NCI-H2196 (cell line): ENCODE measurements around the gene CRKL.
"Not testable (repeated sequence)": the region's sequence is repeated elsewhere in the genome, so short reads cannot be mapped to it uniquely, and the experiment has no call there.

Experiments used
- DNase-seq: peaks from one replicate; lab custom pipeline; 2025; ENCODE audit not compliant: unreplicated experiment; lab: John Stamatoyannopoulos, UW

The CRKL gene

GRCh38 chr22:20901093-20902033, 15.8 kb upstream of the CRKL start:
- DNase-seq = not testable (repeated sequence)

GRCh38 chr22:20903093-20903492, 14.1 kb upstream of the CRKL start:
- no peak for DNase-seq

- DNase-seq = no peak
Observed at GRCh38 chr22:20904008-20904979, 12.9 kb upstream of the CRKL start.

GRCh38 chr22:20904980-20905355, 12.2 kb upstream of the CRKL start:
- DNase-seq = no peak

- DNase-seq = no peak
Observed at GRCh38 chr22:20905415-20906386, 11.5 kb upstream of the CRKL start.

GRCh38 chr22:20906387-20906767, 10.8 kb upstream of the CRKL start:
- DNase-seq = no peak

GRCh38 chr22:20908717-20909116, 8.5 kb upstream of the CRKL start:
- DNase-seq = not testable (repeated sequence)

GRCh38 chr22:20909543-20910303, 7.5 kb upstream of the CRKL start:
- DNase-seq = no peak

- no peak for DNase-seq
Observed at GRCh38 chr22:20912494-20912893, 4.7 kb upstream of the CRKL start.

GRCh38 chr22:20918663-20919218, 1.5 kb downstream of the CRKL start:
- DNase-seq = no peak

GRCh38 chr22:20919718-20920117, 2.5 kb downstream of the CRKL start:
- no peak for DNase-seq

- no peak for DNase-seq
Observed at GRCh38 chr22:20920881-20921203, 3.6 kb downstream of the CRKL start.

- DNase-seq = no peak
Observed at GRCh38 chr22:20922141-20922751, 5.0 kb downstream of the CRKL start.

GRCh38 chr22:20926243-20926642, 9.0 kb downstream of the CRKL start:
- no peak for DNase-seq

GRCh38 chr22:20927940-20928572, 10.8 kb downstream of the CRKL start:
- DNase-seq = no peak

GRCh38 chr22:20928573-20928967, 11.4 kb downstream of the CRKL start:
- DNase-seq = no peak

GRCh38 chr22:20930004-20930403, 12.8 kb downstream of the CRKL start:
- DNase-seq = no peak

- DNase-seq = not testable (repeated sequence)
Observed at GRCh38 chr22:20930435-20930834, 13.2 kb downstream of the CRKL start.
